Smooth muscle cell (in vitro differentiated cells): ENCODE data around the gene EEA1. TPM values are rescaled to one million over a fixed set of nuclear protein-coding genes. Genes with fewer than 3 reads are reported as not detected.

ENCODE experiments used
- DNase-seq: peaks from one replicate; lab custom pipeline; 2025; ENCODE audit not compliant: unreplicated experiment; lab: John Stamatoyannopoulos, UW
- H2AFZ ChIP-seq: fragments of 200-600 bp; sonication (generic); 2 replicates; pipeline ENCODE4 v1.6.0; 2016; ENCODE audit warnings: antibody characterized with exemption, low read depth, mild to moderate bottlenecking
- H3F3A ChIP-seq: fragments of 200-600 bp; sonication (generic); 2 replicates; pipeline ENCODE4 v1.6.0; 2017; ENCODE audit warnings: antibody characterized with exemption, low read depth
- H3K27ac ChIP-seq: fragments of 200-600 bp; sonication (generic); 2 replicates; pipeline ENCODE4 v1.5.1; 2016; ENCODE audit warnings: low read depth, mild to moderate bottlenecking
- H3K27me3 ChIP-seq: fragments of 200-600 bp; sonication (generic); 2 replicates; pipeline ENCODE4 v1.6.1; 2016; ENCODE audit warnings: low read depth, mild to moderate bottlenecking
- H3K36me3 ChIP-seq: fragments of 200-600 bp; sonication (generic); 2 replicates; pipeline ENCODE4 v1.5.1; 2016; ENCODE audit warnings: low read depth
- H3K4me1 ChIP-seq: fragments of 200-600 bp; sonication (generic); 2 replicates; pipeline ENCODE4 v1.5.1; 2016; ENCODE audit warnings: low read depth
- H3K4me2 ChIP-seq: fragments of 200-600 bp; sonication (generic); 2 replicates; pipeline ENCODE4 v1.6.0; 2016; ENCODE audit warnings: mild to moderate bottlenecking
- H3K4me3 ChIP-seq: fragments of 200-600 bp; sonication (generic); 2 replicates; pipeline ENCODE4 v1.5.1; 2016; ENCODE audit warnings: mild to moderate bottlenecking
- H3K79me2 ChIP-seq: fragments of 200-600 bp; sonication (generic); 2 replicates; pipeline ENCODE4 v1.6.0; 2016; ENCODE audit warnings: low read depth, mild to moderate bottlenecking
- H3K9ac ChIP-seq: fragments of 200-600 bp; sonication (generic); 2 replicates; pipeline ENCODE4 v1.6.0; 2016; ENCODE audit warnings: low read depth
- H3K9me3 ChIP-seq: fragments of 200-600 bp; sonication (generic); replicated peaks from 2 replicates; pipeline ENCODE4 v1.5.1; 2016; ENCODE audit warnings: low read depth
- H4K20me1 ChIP-seq: fragments of 200-600 bp; sonication (generic); 2 replicates; pipeline ENCODE4 v1.6.0; 2016; ENCODE audit warnings: low read depth
- WGBS: methylation state at CpG from one replicate; pipeline ENCODE4 v1.1.7; 2016; ENCODE audit warnings: low lambda C conversion rate; 5-methylcytosine and 5-hydroxymethylcytosine counted together
- polyA plus RNA-seq: library from polyadenylated mRNA; unstranded; fragments of >200 nt; fragmentation: Nextera tagmentation; extraction: Ambion mirVana; gene quantifications from 2 replicates; pipeline ENCODE4 v1.2.1, GENCODE V29; 2016
- total RNA-seq: library from RNA; depleted of rRNA; stranded (reverse); fragments of >200 nt; gene quantifications from 2 replicates; pipeline ENCODE4 v1.2.3, GENCODE V29; 2014
- TF ChIP-seq, protein P1 (sequence below): fragments of 200-600 bp; sonication (generic); IDR thresholded peaks from 2 replicates; pipeline ENCODE4 v1.5.1; 2017; ENCODE audit warnings: borderline replicate concordance, mild to moderate bottlenecking, antibody characterized with exemption; ENCODE audit not compliant: insufficient read depth, poor library complexity, severe bottlenecking

The EEA1 gene
- total and polyA plus RNA-seq, 2 experiments from 2014 or later, result 25.1 to 29.0 TPM

DNA sequence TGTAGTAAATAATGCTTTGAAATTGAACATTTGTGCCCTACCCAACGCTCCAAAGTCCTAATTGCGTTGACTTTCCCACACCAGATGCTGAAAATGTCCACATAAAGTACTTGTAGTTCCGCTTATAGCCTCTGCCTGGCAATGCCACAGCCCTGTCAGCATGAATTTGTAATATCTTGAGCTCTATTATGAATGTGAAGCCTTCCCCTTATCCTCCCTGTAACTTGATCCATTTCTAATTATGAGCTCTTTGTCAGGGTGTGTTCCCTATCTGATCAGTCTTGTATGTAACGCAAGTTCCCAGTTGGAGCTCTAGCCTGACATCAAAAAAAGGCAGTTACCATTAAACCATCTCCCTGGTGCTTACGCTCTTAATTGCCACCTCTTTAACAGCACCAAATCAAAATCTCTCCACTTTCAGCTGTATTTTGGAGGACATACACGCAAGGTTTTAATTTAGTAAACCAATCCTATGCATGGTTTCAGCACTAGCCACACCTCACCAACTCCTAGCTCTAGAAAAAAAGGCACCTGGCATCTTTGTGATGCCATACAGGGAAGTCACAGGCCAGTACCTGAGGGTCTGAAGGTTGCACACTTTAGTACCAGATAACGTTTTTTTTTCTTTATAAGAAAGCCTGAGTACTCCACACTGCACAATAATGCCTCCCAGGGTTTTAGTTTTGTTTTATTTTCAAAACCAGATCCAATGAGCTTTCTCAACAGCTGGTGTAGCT lies 69.3 kb downstream of the EEA1 start:
- no peaks in the 10 kb centered on the region for H3K9me3 ChIP-seq
- H3K4me2 ChIP-seq, result no peak overlapping the region
- no peak overlapping the region for H3K4me3 ChIP-seq
- no peaks in the 10 kb centered on the region for H3K79me2 ChIP-seq
- H3K27ac ChIP-seq, result no peak overlapping the region
- H3K36me3 ChIP-seq, result peaks cover 13% of the 10 kb centered on the region
- H3K9ac ChIP-seq, result no peak overlapping the region
- DNase-seq, result no peak
- 95% methylated on average over 7 of the region's 7 CpGs for WGBS
- no peaks in the 10 kb centered on the region for H4K20me1 ChIP-seq
- H3F3A ChIP-seq, result no peaks in the 10 kb centered on the region
- no peaks in the 10 kb centered on the region for H3K4me1 ChIP-seq
- TF ChIP-seq, protein P1, sequence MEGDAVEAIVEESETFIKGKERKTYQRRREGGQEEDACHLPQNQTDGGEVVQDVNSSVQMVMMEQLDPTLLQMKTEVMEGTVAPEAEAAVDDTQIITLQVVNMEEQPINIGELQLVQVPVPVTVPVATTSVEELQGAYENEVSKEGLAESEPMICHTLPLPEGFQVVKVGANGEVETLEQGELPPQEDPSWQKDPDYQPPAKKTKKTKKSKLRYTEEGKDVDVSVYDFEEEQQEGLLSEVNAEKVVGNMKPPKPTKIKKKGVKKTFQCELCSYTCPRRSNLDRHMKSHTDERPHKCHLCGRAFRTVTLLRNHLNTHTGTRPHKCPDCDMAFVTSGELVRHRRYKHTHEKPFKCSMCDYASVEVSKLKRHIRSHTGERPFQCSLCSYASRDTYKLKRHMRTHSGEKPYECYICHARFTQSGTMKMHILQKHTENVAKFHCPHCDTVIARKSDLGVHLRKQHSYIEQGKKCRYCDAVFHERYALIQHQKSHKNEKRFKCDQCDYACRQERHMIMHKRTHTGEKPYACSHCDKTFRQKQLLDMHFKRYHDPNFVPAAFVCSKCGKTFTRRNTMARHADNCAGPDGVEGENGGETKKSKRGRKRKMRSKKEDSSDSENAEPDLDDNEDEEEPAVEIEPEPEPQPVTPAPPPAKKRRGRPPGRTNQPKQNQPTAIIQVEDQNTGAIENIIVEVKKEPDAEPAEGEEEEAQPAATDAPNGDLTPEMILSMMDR, result no peak
- H2AFZ ChIP-seq, result no peak overlapping the region
- H3K27me3 ChIP-seq, result no peaks in the 10 kb centered on the region

DNA sequence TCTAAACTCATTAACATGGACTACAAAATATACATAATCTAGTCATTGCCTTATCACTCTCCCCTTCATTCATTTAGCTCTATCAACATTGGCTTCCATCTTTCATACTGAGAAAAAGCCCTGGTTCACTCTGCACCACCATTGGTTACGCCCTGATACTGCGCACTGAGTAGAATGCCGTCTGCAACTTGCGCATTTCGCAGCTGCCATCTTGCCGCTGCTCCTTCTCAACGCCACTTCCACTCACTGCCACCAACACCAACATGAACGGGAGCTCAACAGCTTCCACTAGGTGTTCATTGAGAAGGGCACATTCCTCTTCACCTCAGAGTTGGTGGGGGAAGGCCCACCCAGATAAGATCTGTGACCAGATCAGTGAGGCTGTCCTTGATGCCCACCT lies 71.3 kb downstream of the EEA1 start:
- TF ChIP-seq, protein P1, result no peak
- no peak overlapping the region for H2AFZ ChIP-seq
- H3K79me2 ChIP-seq, result no peaks in the 10 kb centered on the region
- H3K36me3 ChIP-seq, result peaks cover 5% of the 10 kb centered on the region
- H3K9ac ChIP-seq, result no peak overlapping the region
- no peak overlapping the region for H3K4me3 ChIP-seq
- 98% methylated on average over 8 of the region's 8 CpGs for WGBS
- no peaks in the 10 kb centered on the region for H4K20me1 ChIP-seq
- H3K9me3 ChIP-seq, result no peaks in the 10 kb centered on the region
- no peaks in the 10 kb centered on the region for H3K27me3 ChIP-seq
- H3K27ac ChIP-seq, result no peak overlapping the region
- no peak for DNase-seq
- H3K4me1 ChIP-seq, result no peaks in the 10 kb centered on the region
- no peaks in the 10 kb centered on the region for H3F3A ChIP-seq
- H3K4me2 ChIP-seq, result no peak overlapping the region

DNA sequence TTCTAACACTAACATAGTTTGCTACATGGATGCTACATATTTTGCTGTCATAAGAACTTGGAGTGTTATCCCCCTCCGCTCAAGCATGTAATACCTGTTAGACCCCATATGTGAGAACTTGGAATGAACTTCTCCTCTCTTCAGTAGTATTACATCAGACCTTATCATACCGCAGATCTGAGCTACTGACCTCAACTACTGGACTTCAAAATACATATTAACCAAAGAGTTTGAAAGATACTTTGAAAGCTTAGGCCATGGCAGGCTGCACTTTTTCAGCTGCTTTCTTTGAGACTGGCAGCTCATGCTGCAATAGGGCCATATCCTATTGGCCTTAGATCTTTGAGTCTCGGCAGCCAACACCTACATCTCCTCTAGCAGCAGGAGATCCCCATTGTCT lies 74.8 kb downstream of the EEA1 start:
- Histone ChIP-seq H3K9ac (no peak overlapping the region), H3K79me2 (no peaks in the 10 kb centered on the region), H3K27me3 (no peaks in the 10 kb centered on the region), H3K4me3 (no peak overlapping the region), H3K36me3 (peaks cover 13% of the 10 kb centered on the region), H3K4me1 (no peaks in the 10 kb centered on the region), H4K20me1 (no peaks in the 10 kb centered on the region), H3F3A (no peaks in the 10 kb centered on the region), H3K4me2 (no peak overlapping the region), H2AFZ (no peak overlapping the region), H3K27ac (no peak overlapping the region), H3K9me3 (no peaks in the 10 kb centered on the region)
- no peak for DNase-seq
- TF ChIP-seq, protein P1, result no peak
- WGBS, result 97% methylated on average over 3 of the region's 3 CpGs

DNA sequence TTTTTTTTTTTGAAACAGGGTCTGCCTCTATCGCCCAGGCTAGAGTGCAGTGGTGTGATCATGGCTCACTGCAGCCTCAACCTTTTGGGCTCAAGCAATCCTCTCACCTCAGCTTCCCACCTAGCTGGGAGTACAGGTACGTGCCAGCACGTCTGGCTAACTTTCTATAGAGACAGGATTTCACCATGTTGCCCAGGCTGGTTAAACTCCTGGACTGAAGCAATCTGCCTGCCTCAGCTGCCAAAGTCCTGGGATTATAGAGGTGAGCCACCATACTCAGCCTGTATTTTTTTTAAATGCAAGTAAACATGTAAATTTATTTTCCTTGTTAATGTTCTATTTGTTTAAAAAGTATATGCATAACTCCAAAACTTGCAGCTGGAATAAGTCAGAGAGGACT lies 80.4 kb downstream of the EEA1 start:
- Histone ChIP-seq H3K9ac (no peak overlapping the region), H2AFZ (no peak overlapping the region), H3F3A (no peaks in the 10 kb centered on the region), H3K9me3 (no peaks in the 10 kb centered on the region), H3K4me2 (no peak overlapping the region), H3K27ac (no peak overlapping the region), H3K4me3 (no peak overlapping the region), H3K27me3 (no peaks in the 10 kb centered on the region), H3K79me2 (no peaks in the 10 kb centered on the region), H3K4me1 (no peaks in the 10 kb centered on the region), H4K20me1 (no peaks in the 10 kb centered on the region), H3K36me3 (peaks cover 8% of the 10 kb centered on the region)
- TF ChIP-seq, protein P1, result no peak
- no peak for DNase-seq
- WGBS, result 98% methylated on average over 3 of the region's 3 CpGs
